GM18861 (cell line): ENCODE data around the gene MCRIP1.

ENCODE experiments used
- ATAC-seq: cut with Tn5 transposase; IDR thresholded peaks from one replicate; pipeline ENCODE4 v1.9.1; 2021; ENCODE audit not compliant: unreplicated experiment

The MCRIP1 gene

DNA sequence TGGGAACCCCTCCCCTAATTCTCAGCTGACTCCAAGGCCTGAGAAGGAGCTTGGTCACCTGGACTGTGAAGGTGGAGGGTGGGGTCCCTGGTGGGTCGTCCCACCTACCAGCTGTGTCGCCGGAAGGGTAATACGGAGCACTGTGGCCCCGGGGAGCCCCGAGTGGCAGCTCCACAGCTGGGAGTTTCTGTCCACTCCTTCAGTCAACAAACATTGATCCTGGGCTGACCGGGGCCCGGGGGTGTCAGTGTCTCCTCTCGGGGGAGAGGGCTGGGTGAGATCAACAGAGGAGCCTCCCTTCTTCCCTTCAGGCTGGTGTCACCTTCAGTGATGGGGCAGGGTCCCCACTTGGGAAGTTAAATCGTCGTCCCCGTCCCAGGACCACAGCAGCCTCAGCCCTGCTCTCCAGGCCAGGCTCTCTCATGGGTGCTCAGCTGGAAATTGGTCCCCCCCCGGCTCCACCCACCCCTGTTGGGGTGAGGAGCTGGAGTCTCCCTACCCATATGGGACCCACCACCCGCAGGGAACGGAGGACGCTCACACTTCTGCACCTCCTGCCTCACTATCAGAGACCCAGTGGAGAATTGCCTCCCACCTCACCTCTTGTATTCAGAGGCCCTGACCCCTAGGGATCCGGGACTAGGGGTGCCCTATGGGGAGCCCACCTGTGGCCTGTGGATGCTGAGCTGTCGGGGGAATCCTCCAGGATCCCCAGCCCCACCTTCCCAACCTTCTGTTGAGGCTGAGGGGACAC lies 27.2 kb downstream of the MCRIP1 start:
- ATAC-seq: no peak

GRCh38 chr17:81804559-81805399 lies 28.3 kb downstream of the MCRIP1 start:
- no peak for ATAC-seq

GRCh38 chr17:81803728-81804558 lies 29.1 kb downstream of the MCRIP1 start, which contains the start of gene GCGR:
Gene GCGR, plus strand, starts transcription at chr17:81804150. Its CDS starts 4,869 bp downstream, at chr17:81809019.
- no peak for ATAC-seq

- ATAC-seq: no peak
Measured at GRCh38 chr17:81802856-81803643, 30.0 kb downstream of the MCRIP1 start.

DNA sequence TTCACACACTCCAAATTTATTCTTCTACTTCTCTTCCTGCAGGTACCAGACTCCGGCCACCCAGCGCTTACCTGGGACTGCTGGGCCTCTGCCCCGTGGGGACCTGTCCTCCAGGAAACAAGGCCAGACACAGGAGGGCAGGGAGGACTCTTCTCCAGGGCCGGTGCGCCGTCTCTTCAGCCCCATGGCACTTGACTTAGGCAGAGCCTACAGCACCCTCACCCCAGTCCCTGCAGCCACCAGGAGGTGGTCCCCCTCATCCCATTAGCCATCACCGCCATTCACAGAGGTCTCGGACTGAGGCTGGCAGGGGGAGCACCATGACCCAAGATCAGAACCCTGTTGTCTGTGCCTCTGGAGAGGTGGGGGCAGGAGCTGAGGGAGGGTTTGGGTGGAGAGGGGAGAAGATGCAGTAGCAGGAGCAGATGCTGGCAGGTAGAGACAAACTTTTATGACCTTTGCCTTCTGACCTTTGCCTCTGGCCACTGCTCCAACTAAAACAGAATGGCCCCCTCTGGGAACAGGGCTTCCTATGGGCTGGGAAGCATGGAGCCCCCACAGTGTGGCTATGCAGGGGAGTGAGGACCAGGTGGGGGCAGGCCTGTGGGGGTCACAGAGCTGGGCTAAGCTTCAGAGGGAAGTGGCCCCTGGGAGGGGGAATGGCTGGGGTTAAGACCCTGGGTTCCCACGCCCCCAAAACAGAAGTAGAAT lies 30.9 kb downstream of the MCRIP1 start:
- ATAC-seq: no peak

DNA sequence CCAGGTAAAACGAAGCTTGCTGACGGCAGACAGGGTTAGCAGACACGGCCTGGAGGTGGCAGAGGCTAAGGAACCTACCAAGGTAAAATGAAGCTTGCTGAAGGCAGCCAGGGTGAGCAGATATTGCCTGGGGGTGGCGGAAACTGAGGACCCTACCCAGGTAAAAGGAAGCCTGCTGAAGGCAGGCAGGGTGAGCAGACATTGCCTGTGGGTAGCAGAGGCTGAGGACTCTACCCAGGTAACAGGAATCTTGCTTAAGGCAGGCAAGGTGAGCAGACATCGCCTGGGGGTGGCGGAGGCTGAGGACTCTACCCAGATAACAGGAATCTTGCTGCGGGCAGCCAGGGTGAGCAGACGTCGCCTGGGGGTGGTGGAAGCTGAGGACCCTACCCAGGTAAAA lies 31.8 kb downstream of the MCRIP1 start:
- no peak for ATAC-seq

DNA sequence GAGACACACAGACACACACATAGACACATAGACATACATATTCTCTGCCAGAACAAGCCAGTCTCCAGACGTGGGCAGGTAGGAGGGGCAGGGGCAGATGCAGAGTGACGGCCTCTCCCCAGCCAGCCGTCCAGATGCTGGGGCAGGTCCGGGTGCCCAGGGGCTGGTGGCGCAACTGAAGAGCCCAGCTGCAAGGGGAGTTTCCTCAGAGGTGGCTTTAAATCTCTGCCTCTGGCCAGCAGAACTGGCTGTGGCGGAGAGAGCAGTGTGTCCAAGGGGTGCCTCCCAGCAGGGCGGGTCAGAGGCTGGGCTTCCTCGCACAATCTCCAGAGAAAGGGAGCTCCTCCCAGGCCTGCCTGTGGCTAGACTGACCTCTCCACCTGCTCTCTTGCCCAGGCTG lies 38.6 kb downstream of the MCRIP1 start:
- no peak for ATAC-seq

GRCh38 chr17:81794074-81794476 lies 39.0 kb downstream of the MCRIP1 start:
- ATAC-seq: no peak

DNA sequence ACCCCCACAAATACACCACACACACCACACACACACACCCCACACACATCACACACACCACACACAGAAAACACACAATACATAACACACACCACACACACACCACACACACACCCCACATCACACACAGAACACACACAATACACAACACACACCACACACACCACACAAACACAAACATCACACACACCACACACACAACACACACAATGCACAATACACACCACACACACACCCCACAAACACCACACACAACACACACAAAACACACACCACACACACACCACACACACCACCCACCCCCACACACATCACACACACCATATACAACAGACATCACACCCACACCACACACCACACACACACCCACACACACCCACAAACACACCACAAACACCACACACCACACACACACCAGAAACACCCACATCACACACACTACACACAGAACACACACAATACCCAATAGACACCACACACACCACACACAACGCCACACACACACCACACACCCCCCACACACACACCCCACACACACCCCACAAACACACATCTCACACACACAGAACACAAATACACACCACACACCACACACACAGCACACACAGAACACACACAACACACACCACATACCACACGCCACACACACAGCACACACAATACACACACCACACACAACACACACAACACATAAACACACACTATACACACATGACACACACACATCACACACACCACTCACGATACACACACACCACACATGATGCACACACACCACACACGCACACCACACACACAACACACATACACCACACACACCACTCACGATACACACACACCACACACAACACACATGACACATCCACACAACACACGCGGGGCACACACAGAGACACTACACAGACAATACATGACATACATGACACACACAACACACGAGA lies 40.1 kb downstream of the MCRIP1 start:
- no peak for ATAC-seq
